GM12878 (cell line): ENCODE data around the gene GALNS. TPM values are rescaled to one million over a fixed set of nuclear protein-coding genes. Genes with fewer than 3 reads are reported as not detected.

ENCODE experiments used
- CBX5 ChIP-seq: sonication (generic); IDR thresholded peaks from 2 replicates; pipeline ENCODE4 v1.6.1; 2016; ENCODE audit warnings: low read depth, moderate library complexity, mild to moderate bottlenecking, inconsistent platforms
- CHD1 ChIP-seq: IDR thresholded peaks from 2 replicates; pipeline ENCODE4 v1.6.1; 2012; ENCODE audit warnings: low read depth, low read length, improper control_type of control experiment
- CHD4 ChIP-seq: fragments of 200-600 bp; sonication (generic); IDR thresholded peaks from 2 replicates; pipeline ENCODE4 v1.6.1; 2016; ENCODE audit warnings: mild to moderate bottlenecking
- EGR1 ChIP-seq, 2 experiments: IDR thresholded peaks; 1 replicate in 1 of 2; 2 replicates in 1 of 2; pipeline ENCODE4 v1.6.1; 2011 to 2012; ENCODE audit warnings: low read depth in 2 of 2, low read length in 2 of 2, borderline replicate concordance in 1 of 2, mild to moderate bottlenecking in 1 of 2, moderate library complexity in 1 of 2
- FOS ChIP-seq: IDR thresholded peaks from 3 replicates; pipeline ENCODE4 v1.6.1; 2011; ENCODE audit warnings: borderline replicate concordance; ENCODE audit not compliant: insufficient read length; ENCODE audit errors: extremely low read depth
- IKZF2 ChIP-seq, 2 experiments: fragments of 450-650 bp; IDR thresholded peaks; 2 replicates each; pipeline ENCODE4 v1.6.1; 2017; ENCODE audit warnings: mild to moderate bottlenecking in 2 of 2, moderate library complexity in 2 of 2
- KAT2A ChIP-seq: conservative IDR thresholded peaks from 2 replicates; pipeline ENCODE4 v1.6.1; 2011; ENCODE audit warnings: low read depth, low read length; ENCODE audit not compliant: control insufficient read depth
- MXI1 ChIP-seq: fragments of 150-350 bp; IDR thresholded peaks from 2 replicates; pipeline ENCODE4 v1.6.1; 2011; ENCODE audit warnings: low read depth, mild to moderate bottlenecking, inconsistent platforms, low read length, improper control_type of control experiment
- MYC ChIP-seq: IDR thresholded peaks from 2 replicates; pipeline ENCODE4 v1.6.1; 2011; ENCODE audit warnings: mild to moderate bottlenecking, low read length, moderate library complexity, inconsistent platforms; ENCODE audit not compliant: insufficient read depth, insufficient replicate concordance, insufficient read length, severe bottlenecking
- NBN ChIP-seq: fragments of 450-650 bp; IDR thresholded peaks from 2 replicates; pipeline ENCODE4 v1.6.1; 2016
- NKRF ChIP-seq: fragments of 450-650 bp; conservative IDR thresholded peaks from 2 replicates; pipeline ENCODE4 v1.6.1; 2017; ENCODE audit warnings: mild to moderate bottlenecking, moderate library complexity
- NR2F1 ChIP-seq: fragments of 450-650 bp; conservative IDR thresholded peaks from 2 replicates; pipeline ENCODE4 v1.6.1; 2017; ENCODE audit warnings: mild to moderate bottlenecking
- POLR2AphosphoS2 ChIP-seq: IDR thresholded peaks from 2 replicates; pipeline ENCODE4 v1.6.1; 2011; ENCODE audit warnings: low read depth, mild to moderate bottlenecking, low read length, improper control_type of control experiment, moderate library complexity
- SIX5 ChIP-seq: IDR thresholded peaks from 2 replicates; pipeline ENCODE4 v1.6.1; 2011; ENCODE audit warnings: mild to moderate bottlenecking, low read depth, low read length, moderate library complexity; ENCODE audit not compliant: severe bottlenecking
- WRNIP1 ChIP-seq: IDR thresholded peaks from 2 replicates; pipeline ENCODE4 v1.6.1; 2011; ENCODE audit warnings: low read depth, low read length, improper control_type of control experiment, borderline replicate concordance
- YY1 ChIP-seq: IDR thresholded peaks from 2 replicates; pipeline ENCODE4 v1.6.1; 2011; ENCODE audit warnings: low read depth, mild to moderate bottlenecking, low read length
- ZNF207 ChIP-seq: fragments of 450-650 bp; IDR thresholded peaks from 2 replicates; pipeline ENCODE4 v1.6.1; 2014; ENCODE audit warnings: antibody characterized with exemption, mild to moderate bottlenecking, borderline replicate concordance
- ZNF384 ChIP-seq: IDR thresholded peaks from 2 replicates; pipeline ENCODE4 v1.6.1; 2012; ENCODE audit warnings: low read depth, mild to moderate bottlenecking, low read length, improper control_type of control experiment, borderline replicate concordance
- polyA plus RNA-seq, 11 experiments: library from polyadenylated mRNA; depleted of rRNA in 4 of 11; unstranded in 6 of 11; stranded (reverse) in 5 of 11; fragments of >200 nt; fragmentation: Nextera tagmentation in 4 of 11; fragmentation: Illumina TruSeq in 1 of 11; extraction: Ambion mirVana in 4 of 11; extraction: Trizol in 1 of 11; gene quantifications; 1 replicate in 1 of 11; 2 replicates in 10 of 11; pipeline versions ENCODE4 v1.2.1 to v1.2.3, GENCODE V29; 2011 to 2016; ENCODE audit warnings: inconsistent platforms in 2 of 11, missing spikeins in 2 of 11, low read depth in 1 of 11
- total RNA-seq, 4 experiments: library from RNA; depleted of rRNA in 3 of 4; stranded (reverse); fragments of >200 nt in 3 of 4; fragmentation: Illumina TruSeq in 1 of 4; extraction: Trizol in 1 of 4; gene quantifications; 2 replicates each; pipeline versions ENCODE4 v1.2.1 to v1.2.3, GENCODE V29; 2013 to 2021
- TF ChIP-seq, protein P1 (sequence below): fragments of 450-650 bp; IDR thresholded peaks from 2 replicates; pipeline ENCODE4 v1.6.1; 2017; ENCODE audit warnings: mild to moderate bottlenecking, low read depth, inconsistent platforms; ENCODE audit not compliant: poor library complexity, severe bottlenecking
- TF ChIP-seq, protein P2 (sequence below): fragments of 450-650 bp; IDR thresholded peaks from 2 replicates; pipeline ENCODE4 v1.6.1; 2018; ENCODE audit warnings: mild to moderate bottlenecking, low read depth, moderate library complexity; ENCODE audit not compliant: partially characterized antibody
- TF ChIP-seq, protein P3 (sequence below): fragments of 450-650 bp; IDR thresholded peaks from 2 replicates; pipeline ENCODE4 v1.6.1; 2017; ENCODE audit warnings: borderline replicate concordance

Gene GALNS
- total and polyA plus RNA-seq, 10 of the 15 experiments (the other 5 are each of a cell fraction or from before 2014, with no cell fraction given): 0.37 to 12.4 (median 5.3) TPM

GRCh38 chr16:88784074-88784855, 72.5 kb downstream of the GALNS start (continued):
- 0 out of 2 replicates have a peak, but pooled peaks have one; percentile 10 for TF ChIP-seq CBX5
- TF ChIP-seq EGR1 (IDR thresholded peaks at IDR 0.05; ENCODE audit: borderline replicate concordance in 1 of 2, low read depth in 2 of 2, low read length in 2 of 2): peak in 1 of 2 experiments; percentile 36; a peak in 1 of 3 replicates
- TF ChIP-seq WRNIP1: no peak
- no peak for TF ChIP-seq NBN
- no peak for TF ChIP-seq KAT2A
- TF ChIP-seq NKRF: peak; percentile 35; the same call in 1 of the 2 replicates
- no peak for TF ChIP-seq FOS
- no peak for TF ChIP-seq SIX5
- TF ChIP-seq ZNF207: no peak
- TF ChIP-seq, protein P1, sequence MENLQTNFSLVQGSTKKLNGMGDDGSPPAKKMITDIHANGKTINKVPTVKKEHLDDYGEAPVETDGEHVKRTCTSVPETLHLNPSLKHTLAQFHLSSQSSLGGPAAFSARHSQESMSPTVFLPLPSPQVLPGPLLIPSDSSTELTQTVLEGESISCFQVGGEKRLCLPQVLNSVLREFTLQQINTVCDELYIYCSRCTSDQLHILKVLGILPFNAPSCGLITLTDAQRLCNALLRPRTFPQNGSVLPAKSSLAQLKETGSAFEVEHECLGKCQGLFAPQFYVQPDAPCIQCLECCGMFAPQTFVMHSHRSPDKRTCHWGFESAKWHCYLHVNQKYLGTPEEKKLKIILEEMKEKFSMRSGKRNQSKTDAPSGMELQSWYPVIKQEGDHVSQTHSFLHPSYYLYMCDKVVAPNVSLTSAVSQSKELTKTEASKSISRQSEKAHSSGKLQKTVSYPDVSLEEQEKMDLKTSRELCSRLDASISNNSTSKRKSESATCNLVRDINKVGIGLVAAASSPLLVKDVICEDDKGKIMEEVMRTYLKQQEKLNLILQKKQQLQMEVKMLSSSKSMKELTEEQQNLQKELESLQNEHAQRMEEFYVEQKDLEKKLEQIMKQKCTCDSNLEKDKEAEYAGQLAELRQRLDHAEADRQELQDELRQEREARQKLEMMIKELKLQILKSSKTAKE: no peak
- no peak for TF ChIP-seq NR2F1
- TF ChIP-seq, protein P2, sequence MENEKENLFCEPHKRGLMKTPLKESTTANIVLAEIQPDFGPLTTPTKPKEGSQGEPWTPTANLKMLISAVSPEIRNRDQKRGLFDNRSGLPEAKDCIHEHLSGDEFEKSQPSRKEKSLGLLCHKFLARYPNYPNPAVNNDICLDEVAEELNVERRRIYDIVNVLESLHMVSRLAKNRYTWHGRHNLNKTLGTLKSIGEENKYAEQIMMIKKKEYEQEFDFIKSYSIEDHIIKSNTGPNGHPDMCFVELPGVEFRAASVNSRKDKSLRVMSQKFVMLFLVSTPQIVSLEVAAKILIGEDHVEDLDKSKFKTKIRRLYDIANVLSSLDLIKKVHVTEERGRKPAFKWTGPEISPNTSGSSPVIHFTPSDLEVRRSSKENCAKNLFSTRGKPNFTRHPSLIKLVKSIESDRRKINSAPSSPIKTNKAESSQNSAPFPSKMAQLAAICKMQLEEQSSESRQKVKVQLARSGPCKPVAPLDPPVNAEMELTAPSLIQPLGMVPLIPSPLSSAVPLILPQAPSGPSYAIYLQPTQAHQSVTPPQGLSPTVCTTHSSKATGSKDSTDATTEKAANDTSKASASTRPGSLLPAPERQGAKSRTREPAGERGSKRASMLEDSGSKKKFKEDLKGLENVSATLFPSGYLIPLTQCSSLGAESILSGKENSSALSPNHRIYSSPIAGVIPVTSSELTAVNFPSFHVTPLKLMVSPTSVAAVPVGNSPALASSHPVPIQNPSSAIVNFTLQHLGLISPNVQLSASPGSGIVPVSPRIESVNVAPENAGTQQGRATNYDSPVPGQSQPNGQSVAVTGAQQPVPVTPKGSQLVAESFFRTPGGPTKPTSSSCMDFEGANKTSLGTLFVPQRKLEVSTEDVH: no peak
- TF ChIP-seq ZNF384: peak; percentile 52; the same call in 1 of the 2 replicates
- TF ChIP-seq, protein P3, sequence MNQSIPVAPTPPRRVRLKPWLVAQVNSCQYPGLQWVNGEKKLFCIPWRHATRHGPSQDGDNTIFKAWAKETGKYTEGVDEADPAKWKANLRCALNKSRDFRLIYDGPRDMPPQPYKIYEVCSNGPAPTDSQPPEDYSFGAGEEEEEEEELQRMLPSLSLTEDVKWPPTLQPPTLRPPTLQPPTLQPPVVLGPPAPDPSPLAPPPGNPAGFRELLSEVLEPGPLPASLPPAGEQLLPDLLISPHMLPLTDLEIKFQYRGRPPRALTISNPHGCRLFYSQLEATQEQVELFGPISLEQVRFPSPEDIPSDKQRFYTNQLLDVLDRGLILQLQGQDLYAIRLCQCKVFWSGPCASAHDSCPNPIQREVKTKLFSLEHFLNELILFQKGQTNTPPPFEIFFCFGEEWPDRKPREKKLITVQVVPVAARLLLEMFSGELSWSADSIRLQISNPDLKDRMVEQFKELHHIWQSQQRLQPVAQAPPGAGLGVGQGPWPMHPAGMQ: no peak
- TF ChIP-seq MXI1: 0 out of 2 replicates have a peak, but pooled peaks have one; percentile 51
- no peak for TF ChIP-seq MYC
- 0 out of 2 replicates have a peak, but pooled peaks have one; percentile 8 for TF ChIP-seq YY1
- peak in 1 of 2 experiments; percentile 21; a peak in 1 of 4 replicates for TF ChIP-seq IKZF2 (IDR thresholded peaks at IDR 0.05)
- TF ChIP-seq CHD4: no peak
- TF ChIP-seq CHD1: 0 out of 2 replicates have a peak, but pooled peaks have one; percentile 66
- TF ChIP-seq POLR2AphosphoS2: no peak
